Naive thymus-derived CD4-positive, alpha-beta T cell (primary cell): ENCODE measurements around the gene CCT7. TPM values are rescaled to one million over a fixed set of nuclear protein-coding genes. Genes with fewer than 3 reads are reported as not detected.

Source experiments
- ATAC-seq: fragments of 150-1000 bp; cut with Tn5 transposase; 2 replicates; pipeline ENCODE4 v1.10.0; 2021; ENCODE audit warnings: mild to moderate bottlenecking, moderate library complexity
- CTCF ChIA-PET: fragments of 350-600 bp; sonication (Branson Sonifier 250); formaldehyde crosslinking; loops from one replicate; lab custom pipeline; 2021; ENCODE audit warnings: antibody characterized with exemption; lab: Charles Lee
- POLR2A ChIA-PET: fragments of 350-600 bp; sonication (Branson Sonifier 250); formaldehyde crosslinking; loops from one replicate; lab custom pipeline; 2021; ENCODE audit warnings: antibody characterized with exemption, inconsistent platforms; lab: Charles Lee
- DNase-seq, 9 donors: peaks; one replicate each; pipeline versions ENCODE4 v3.0.0 to v3.0.0-alpha.2; 2020 to 2022; ENCODE audit warnings: mixed read lengths in 1 of 9
- H3K27ac ChIP-seq: one replicate; pipeline ENCODE4 v1.7.0; 2013; ENCODE audit warnings: mild to moderate bottlenecking, low read depth, low read length, moderate library complexity
- H3K27me3 ChIP-seq, 2 donors: one replicate each; pipeline ENCODE4 v1.7.0; 2013; ENCODE audit warnings: low read length in 2 of 2, mild to moderate bottlenecking in 2 of 2, moderate library complexity in 2 of 2; ENCODE audit not compliant: control insufficient read depth in 2 of 2, insufficient read depth in 2 of 2
- H3K36me3 ChIP-seq, 3 experiments: 1 replicate in 2 of 3; 2 replicates in 1 of 3; pipeline ENCODE4 v1.7.0; 2013; ENCODE audit warnings: low read length in 3 of 3, mild to moderate bottlenecking in 3 of 3, moderate library complexity in 1 of 3; ENCODE audit not compliant: insufficient read depth in 3 of 3, control insufficient read depth in 2 of 3
- H3K4me1 ChIP-seq, 2 donors: one replicate each; pipeline ENCODE4 v1.7.0; 2013; ENCODE audit warnings: low read length in 2 of 2, mild to moderate bottlenecking in 2 of 2, moderate library complexity in 1 of 2; ENCODE audit not compliant: control insufficient read depth in 2 of 2, insufficient read depth in 2 of 2
- H3K4me3 ChIP-seq: 2 replicates; pipeline ENCODE4 v1.7.0; 2013; ENCODE audit warnings: mild to moderate bottlenecking, low read length
- H3K9me3 ChIP-seq, 3 experiments: 1 replicate in 2 of 3; 2 replicates in 1 of 3; pipeline ENCODE4 v1.7.0; 2013; ENCODE audit warnings: low read length in 3 of 3; ENCODE audit not compliant: control insufficient read depth in 2 of 3
- H3K27ac Mint-ChIP-seq, 9 donors: one replicate each; pipeline ENCODE4 v1.8.0; 2020 to 2022; ENCODE audit warnings: mixed read lengths in 9 of 9, mild to moderate bottlenecking in 8 of 9, moderate library complexity in 5 of 9, inconsistent platforms in 2 of 9
- H3K27me3 Mint-ChIP-seq, 5 donors: one replicate each; pipeline ENCODE4 v1.8.0; 2021 to 2022; ENCODE audit warnings: mixed read lengths in 5 of 5, mild to moderate bottlenecking in 1 of 5
- H3K36me3 Mint-ChIP-seq, 5 donors: one replicate each; pipeline ENCODE4 v1.8.0; 2020 to 2022; ENCODE audit warnings: mixed read lengths in 5 of 5, mild to moderate bottlenecking in 3 of 5, inconsistent platforms in 1 of 5
- H3K4me1 Mint-ChIP-seq, 7 donors: one replicate each; pipeline ENCODE4 v1.8.0; 2020 to 2022; ENCODE audit warnings: mixed read lengths in 7 of 7, mild to moderate bottlenecking in 3 of 7, inconsistent platforms in 1 of 7
- H3K4me3 Mint-ChIP-seq, 10 donors: one replicate each; pipeline ENCODE4 v1.8.0; 2020 to 2022; ENCODE audit warnings: mild to moderate bottlenecking in 10 of 10, mixed read lengths in 10 of 10, moderate library complexity in 6 of 10, inconsistent platforms in 2 of 10
- H3K9me3 Mint-ChIP-seq, 11 donors: one replicate each; pipeline ENCODE4 v1.8.0; 2020 to 2022; ENCODE audit warnings: mixed read lengths in 11 of 11, mild to moderate bottlenecking in 4 of 11, inconsistent platforms in 1 of 11, moderate library complexity in 1 of 11
- intact Hi-C, 2 donors: fragments of 100-400 bp; cut with micrococcal nuclease; formaldehyde crosslinking; loops; one replicate each; pipeline ENCODE4 v1.15.1; 2023
- polyA plus RNA-seq, 2 donors: library from polyadenylated mRNA; unstranded; fragments of 300-500 nt; fragmentation: Illumina TruSeq; gene quantifications; one replicate each; pipeline ENCODE4 v1.2.3, GENCODE V29; 2021
- total RNA-seq, 6 experiments: library from RNA in 5 of 6; stranded (reverse) in 5 of 6; gene quantifications; 1 replicate in 5 of 6; 2 replicates in 1 of 6; pipeline ENCODE4 v1.2.3 and lab custom pipeline; 2021 to 2026

CCT7 gene
- total and polyA plus RNA-seq, 7 experiments from 2014 or later, result 118 to 322 (median 185) TPM

DNA sequence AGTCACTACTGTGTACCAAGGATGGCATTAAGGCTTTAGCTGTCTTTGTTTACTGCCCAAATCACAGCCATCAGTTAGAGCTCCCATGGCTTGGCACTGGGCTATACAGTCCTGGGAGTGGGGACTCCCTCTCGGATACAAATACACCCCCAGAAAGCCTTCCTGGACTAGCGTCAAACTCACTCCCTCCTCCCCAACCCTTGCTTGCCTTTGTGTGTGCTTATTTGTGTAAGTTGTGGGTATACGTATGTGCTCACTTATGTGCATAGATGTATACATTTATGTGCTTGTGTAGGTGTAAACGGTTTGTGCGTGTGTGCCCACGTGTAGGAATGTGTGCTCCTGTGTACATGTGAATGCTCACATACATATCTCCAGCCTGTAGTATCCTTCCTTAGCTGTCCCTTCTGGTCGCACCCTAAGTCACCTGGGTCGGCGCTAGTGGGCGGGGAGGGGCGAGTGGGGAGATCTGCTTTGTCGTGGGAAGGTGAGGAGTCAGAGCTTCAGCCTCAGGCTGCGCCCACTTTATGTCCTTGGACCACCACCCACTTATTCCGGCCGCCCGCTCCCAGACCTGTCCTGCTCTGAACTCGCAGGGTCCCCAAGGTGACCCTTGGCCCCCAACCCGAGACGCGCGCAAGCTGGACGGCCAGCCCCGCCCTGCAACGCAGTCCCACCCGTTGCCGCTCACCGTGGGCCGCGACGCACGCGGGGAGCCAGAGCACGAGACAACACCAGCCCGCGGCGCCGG lies 1.5 kb upstream of the CCT7 start:
- Mint-ChIP-seq H3K36me3 (peaks cover 0 to 10% (median 0%) of the 10 kb centered on the region in 5 donors), H3K4me1 (peaks cover 25 to 38% (median 33%) of the 10 kb centered on the region in 7 donors), H3K27ac (peak overlapping the region; percentile 74 to 96 (median 86)), H3K27me3 (peaks cover 0 to 2% (median 0%) of the 10 kb centered on the region in 5 donors), H3K9me3 (no peaks in the 10 kb centered on the region), H3K4me3 (peak overlapping the region; percentile 88 to 100 (median 98))
- peak overlapping the region; percentile 90 for H3K4me3 ChIP-seq
- peaks cover 0 to 12% (median 0%) of the 10 kb centered on the region in 3 experiments for H3K36me3 ChIP-seq
- POLR2A ChIA-PET, result interaction anchor here (0.8 to 4.2 kb wide), 16 partner anchors 9 to 1226 kb away, joined by 3 to 34 read pairs (median 6); partner anchors contain the start of genes ALMS1, EGR4, FBXO41 and SFXN5
- H3K27ac ChIP-seq, result peak overlapping the region; percentile 94
- no peaks in the 10 kb centered on the region for H3K27me3 ChIP-seq
- ATAC-seq (no peak), DNase-seq (peak in 5 of 9 donors; percentile 11 to 26 (median 13))
- intact Hi-C loops, result loop anchor here (1.0 to 10.0 kb wide), 15 partner anchors 18 to 1900 kb away; partner anchors contain the start of genes C2orf78 (in 1 of the 2), CCDC142 (in 1 of the 2), DUSP11 (in 1 of the 2) and EGR4 (in 1 of the 2)
- H3K4me1 ChIP-seq, result peaks cover 15% of the 10 kb centered on the region in 2 donors
- CTCF ChIA-PET, result interaction anchor here (0.9 to 1.7 kb wide), 4 partner anchors 9 to 58 kb away, joined by 3 to 6 read pairs (median 4); no protein-coding TSS in a partner anchor
- no peaks in the 10 kb centered on the region for H3K9me3 ChIP-seq

DNA sequence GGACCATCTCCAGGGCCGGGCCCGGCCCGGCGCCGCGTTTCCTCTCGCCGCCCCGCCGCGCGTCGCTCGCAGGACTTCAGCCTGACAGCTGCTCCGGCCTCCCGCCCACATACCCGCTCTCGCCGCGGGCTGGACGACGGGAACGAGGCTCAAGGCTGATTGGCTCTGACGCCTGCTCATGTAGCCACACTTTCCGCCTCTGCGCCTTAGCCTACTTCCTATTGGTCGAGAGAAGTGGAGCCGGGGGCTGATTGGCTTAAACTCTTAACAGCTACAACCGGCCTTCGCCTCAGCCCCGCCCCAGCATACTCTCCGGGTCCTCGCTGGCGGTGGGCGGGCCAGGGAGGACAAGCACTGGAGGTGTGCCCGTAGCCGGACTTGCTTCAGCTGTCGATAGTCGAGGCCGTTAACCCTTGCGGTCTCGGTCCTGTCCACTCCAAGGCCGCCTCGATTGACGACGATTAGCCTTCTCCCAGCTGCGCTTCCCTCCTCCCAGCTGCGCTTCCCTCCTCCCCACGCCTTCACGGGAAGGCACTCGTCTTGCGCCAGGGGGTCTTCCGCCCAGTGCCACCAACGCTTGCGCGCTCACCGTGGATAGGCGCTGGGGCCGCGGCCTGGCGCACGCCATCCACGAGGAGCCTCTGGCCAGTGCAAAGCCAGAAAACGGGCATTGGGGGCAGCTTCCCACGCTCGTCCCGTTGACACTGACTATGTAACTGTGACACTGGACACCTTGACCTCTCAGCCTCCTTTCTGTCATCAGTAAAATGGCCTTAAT lies 765 bp upstream of the CCT7 start, which contains the start of gene PRADC1:
Gene PRADC1 (minus strand): TSS at position 86 of the 778 bp plus-strand sequence. CDS start 79 bp downstream, at position 7.
- Histone ChIP-seq H3K9me3 (no peaks in the 10 kb centered on the region), H3K4me1 (peaks cover 15% of the 10 kb centered on the region in 2 donors), H3K27ac (peak within 1 kb of the TSS; percentile 94), H3K36me3 (peaks cover 0 to 5% (median 0%) of the 10 kb centered on the region in 3 experiments), H3K27me3 (no peaks in the 10 kb centered on the region), H3K4me3 (peak within 1 kb of the TSS; percentile 90)
- peaks cover 0 to 10% (median 0%) of the 10 kb centered on the region in 5 donors for H3K36me3 Mint-ChIP-seq
- peaks cover 25 to 41% (median 37%) of the 10 kb centered on the region in 7 donors for H3K4me1 Mint-ChIP-seq
- peak; percentile 89 for ATAC-seq
- H3K4me3 Mint-ChIP-seq, result peak within 1 kb of the TSS; percentile 88 to 100 (median 98)
- peak within 1 kb of the TSS; percentile 77 to 96 (median 94) for H3K27ac Mint-ChIP-seq
- ChIA-PET POLR2A (interaction anchor here (0.5 to 4.2 kb wide), 26 partner anchors 9 to 1225 kb away, joined by 3 to 34 read pairs (median 5); partner anchors contain the start of genes ALMS1, EGR4, FBXO41 and INO80B), CTCF (interaction anchor here (0.9 to 1.7 kb wide), 6 partner anchors 10 to 148 kb away, joined by 3 to 6 read pairs (median 4); no protein-coding TSS in a partner anchor)
- intact Hi-C loops, result loop anchor here (1.0 to 10.0 kb wide), 15 partner anchors 19 to 1901 kb away; partner anchors contain the start of genes C2orf78 (in 1 of the 2), CCDC142 (in 1 of the 2), DUSP11 (in 1 of the 2) and EGR4 (in 1 of the 2)
- H3K9me3 Mint-ChIP-seq, result no peaks in the 10 kb centered on the region
- H3K27me3 Mint-ChIP-seq, result peaks cover 0 to 2% (median 0%) of the 10 kb centered on the region in 5 donors
- peak; percentile 73 to 95 (median 91) for DNase-seq

DNA sequence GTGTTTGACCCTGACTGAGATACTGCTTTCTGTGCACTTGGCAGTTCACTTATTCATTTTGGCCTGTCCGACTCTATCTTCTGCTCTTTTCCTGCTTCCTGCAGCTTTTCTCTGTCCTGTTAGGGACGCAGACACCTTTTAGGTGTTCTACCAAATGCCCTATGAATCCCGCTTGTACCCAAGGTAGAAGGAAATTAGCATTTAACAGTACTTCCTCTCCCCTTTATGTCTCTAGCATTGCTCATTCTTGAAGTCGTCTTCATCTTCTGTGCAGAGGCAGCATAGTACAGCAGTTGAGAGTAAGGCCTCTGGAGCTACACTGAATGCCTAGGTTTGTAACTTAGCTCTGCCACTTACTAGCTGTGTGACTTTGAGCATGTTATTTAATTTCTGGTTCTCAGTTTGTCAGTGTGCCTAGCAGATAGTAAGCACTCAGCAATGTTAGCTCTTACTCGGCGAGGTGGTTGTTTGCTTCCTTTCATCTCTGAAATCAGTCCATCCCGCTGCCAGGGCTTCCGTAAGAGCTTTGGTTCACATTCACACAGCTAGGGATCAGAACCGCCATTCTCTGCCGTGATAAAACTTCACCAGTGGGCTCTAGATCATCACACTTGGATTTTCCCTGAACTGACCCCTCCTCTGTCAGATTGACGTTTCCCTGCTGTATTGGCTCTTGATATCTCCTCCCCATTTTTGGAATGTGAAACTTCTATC lies 1.4 kb downstream of the CCT7 start:
- ChIA-PET POLR2A (interaction anchor here (0.7 to 4.2 kb wide), 8 partner anchors 9 to 150 kb away, joined by 3 to 34 read pairs (median 8); partner anchors contain the start of genes ALMS1 and SMYD5), CTCF (interaction anchor here (0.9 to 1.5 kb wide), 2 partner anchors 15 to 23 kb away, joined by 4 read pairs; no protein-coding TSS in a partner anchor)
- Histone ChIP-seq H3K27me3 (no peaks in the 10 kb centered on the region), H3K9me3 (no peaks in the 10 kb centered on the region), H3K27ac (peak overlapping the region; percentile 94), H3K36me3 (peaks cover 0 to 20% (median 3%) of the 10 kb centered on the region in 3 experiments), H3K4me1 (peaks cover 15% of the 10 kb centered on the region in 2 donors), H3K4me3 (peak overlapping the region; percentile 90)
- DNase-seq (peak in 5 of 9 donors; percentile 9 to 29 (median 18)), ATAC-seq (no peak)
- Mint-ChIP-seq H3K27ac (peak overlapping the region; percentile 76 to 96 (median 94)), H3K36me3 (peaks cover 0 to 6% (median 0%) of the 10 kb centered on the region in 5 donors), H3K4me1 (peaks cover 30 to 53% (median 48%) of the 10 kb centered on the region in 7 donors), H3K27me3 (peaks cover 0 to 2% (median 0%) of the 10 kb centered on the region in 5 donors), H3K9me3 (no peaks in the 10 kb centered on the region), H3K4me3 (peak overlapping the region; percentile 88 to 100 (median 98))
- intact Hi-C loops, result loop anchor here (2.0 to 10.0 kb wide), 11 partner anchors 17 to 1609 kb away; partner anchors contain the start of genes C2orf78 (in 1 of the 2), CCDC142 (in 1 of the 2), DGUOK (in 1 of the 2) and DUSP11 (in 1 of the 2)

DNA sequence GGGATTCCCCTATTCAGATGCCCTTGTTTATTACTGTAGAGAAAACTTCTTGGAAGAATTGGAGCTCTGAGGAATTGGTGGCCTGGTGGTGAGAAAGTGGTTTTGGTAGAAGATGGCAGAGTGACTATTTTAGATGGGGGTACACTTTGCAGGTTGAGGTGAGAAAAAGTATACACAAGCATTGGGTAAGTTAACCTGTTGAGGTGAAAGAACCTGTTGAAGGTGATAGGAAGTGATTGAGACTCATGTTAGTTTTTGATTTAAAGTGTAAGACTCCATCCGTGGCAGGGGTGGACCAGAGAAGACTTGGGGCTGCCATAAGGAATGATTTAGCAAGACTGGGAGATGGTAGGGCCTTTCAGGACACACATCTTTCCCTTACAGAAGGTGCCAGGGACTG lies 3.1 kb downstream of the CCT7 start:
- no peak overlapping the region for H3K27ac ChIP-seq
- intact Hi-C loops, result loop anchor here (10.0 kb wide), 7 partner anchors 548 to 1608 kb away; partner anchors contain the start of genes C2orf78 (in 1 of the 2), CCDC142 (in 1 of the 2), DUSP11 (in 1 of the 2) and HK2 (in 1 of the 2)
- H3K4me1 Mint-ChIP-seq, result peaks cover 28 to 53% (median 48%) of the 10 kb centered on the region in 7 donors

DNA sequence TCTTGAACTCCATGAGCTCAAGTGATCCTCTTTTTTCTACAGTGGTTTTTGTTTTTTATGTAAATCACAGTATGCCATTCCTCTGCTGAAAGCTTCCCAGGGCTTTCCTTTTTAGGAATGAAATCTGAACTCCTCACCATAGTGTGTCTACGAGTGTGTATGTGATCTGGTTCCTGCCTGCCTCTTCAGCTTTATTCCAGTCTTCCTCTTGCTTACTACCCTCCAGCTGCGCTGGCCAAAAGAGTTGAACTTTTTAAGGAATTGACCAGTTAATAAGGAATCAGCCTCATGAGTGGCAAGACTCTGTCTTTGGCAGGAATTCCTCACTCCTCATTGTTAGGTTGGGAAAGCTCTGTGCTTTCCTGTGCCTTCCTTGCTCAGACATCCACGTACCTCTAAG lies 4.0 kb downstream of the CCT7 start:
- Mint-ChIP-seq H3K4me1 (peaks cover 25 to 45% (median 43%) of the 10 kb centered on the region in 7 donors), H3K36me3 (peaks cover 0 to 11% (median 0%) of the 10 kb centered on the region in 5 donors), H3K9me3 (no peaks in the 10 kb centered on the region), H3K27me3 (peaks cover 0 to 2% (median 0%) of the 10 kb centered on the region in 5 donors), H3K27ac (peak overlapping the region in 3 of 9 donors; percentile 28 to 86 (median 49)), H3K4me3 (peak overlapping the region in 1 of 10 donors; percentile 53)
- ChIA-PET POLR2A (no interaction called here), CTCF (interaction anchor here (1.6 kb wide), 1 partner anchor 26 kb away, joined by 3 read pairs; no protein-coding TSS in a partner anchor)
- H3K36me3 ChIP-seq, result peaks cover 6 to 41% (median 10%) of the 10 kb centered on the region in 3 experiments
- DNase-seq (no peak), ATAC-seq (no peak)
- H3K27me3 ChIP-seq, result no peaks in the 10 kb centered on the region
- H3K27ac ChIP-seq, result no peak overlapping the region
- peaks cover 10 to 11% of the 10 kb centered on the region in 2 donors for H3K4me1 ChIP-seq
- intact Hi-C loops, result loop anchor here (10.0 kb wide), 7 partner anchors 547 to 1607 kb away; partner anchors contain the start of genes C2orf78 (in 1 of the 2), CCDC142 (in 1 of the 2), DUSP11 (in 1 of the 2) and HK2 (in 1 of the 2)
- no peak overlapping the region for H3K4me3 ChIP-seq
- no peaks in the 10 kb centered on the region for H3K9me3 ChIP-seq

More for the DNA sequence above, 3.1 kb downstream of the CCT7 start:
- Histone ChIP-seq H3K36me3 (peaks cover 0 to 32% (median 3%) of the 10 kb centered on the region in 3 experiments), H3K9me3 (no peaks in the 10 kb centered on the region), H3K4me1 (peaks cover 15% of the 10 kb centered on the region in 2 donors), H3K4me3 (no peak overlapping the region), H3K27me3 (no peaks in the 10 kb centered on the region)
- DNase-seq (no peak), ATAC-seq (no peak)
- peak overlapping the region; percentile 0 to 96 (median 19) for H3K27ac Mint-ChIP-seq
- peaks cover 0 to 2% (median 0%) of the 10 kb centered on the region in 5 donors for H3K27me3 Mint-ChIP-seq
- H3K4me3 Mint-ChIP-seq, result peak overlapping the region in 3 of 10 donors; percentile 1 to 91 (median 11)
- H3K9me3 Mint-ChIP-seq, result no peaks in the 10 kb centered on the region
- ChIA-PET CTCF (interaction anchor here (1.6 kb wide), 1 partner anchor 25 kb away, joined by 3 read pairs; no protein-coding TSS in a partner anchor), POLR2A (interaction anchor here (0.7 kb wide), 1 partner anchor 60 kb away, joined by 3 read pairs; no protein-coding TSS in a partner anchor)
- peaks cover 0 to 6% (median 0%) of the 10 kb centered on the region in 5 donors for H3K36me3 Mint-ChIP-seq
